HCT116 (cell line): ENCODE results near the gene TP53. TPM values are rescaled to one million over a fixed set of nuclear protein-coding genes. Genes with fewer than 3 reads are reported as not detected.

Source experiments
- ATAC-seq: fragments of 200-7000 bp; cut with Tn5 transposase; 2 replicates; pipeline ENCODE4 v1.9.1; 2020; ENCODE audit warnings: mild to moderate bottlenecking, moderate library complexity
- BruUV-seq: library from RNA; stranded (reverse); fragments of 400-500 nt; replicated peaks from 2 replicates; lab custom pipeline; 2021; lab: Mats Ljungman, UMichigan
- CTCF ChIA-PET: fragments of 300-600 bp; sonication (Branson Sonifier 250); formaldehyde crosslinking; loops from one replicate; lab custom pipeline; 2021; ENCODE audit warnings: antibody characterized with exemption; lab: Charles Lee
- POLR2A ChIA-PET: fragments of 300-600, 350-600 bp; sonication (Branson Sonifier 250); formaldehyde crosslinking; loops from one replicate; lab custom pipeline; 2021; ENCODE audit warnings: antibody characterized with exemption; lab: Charles Lee
- RAD21 ChIA-PET, 2 experiments: fragments of 300-600 bp; sonication (Branson Sonifier 250); formaldehyde crosslinking; loops; one replicate each; lab custom pipeline; 2023; ENCODE audit warnings: low total read pairs in 2 of 2; ENCODE audit not compliant: uncharacterized antibody in 2 of 2, unreplicated experiment in 2 of 2, low non-redundant PET in 1 of 2; lab: Charles Lee
- DNase-seq: peaks from one replicate; pipeline ENCODE4 v3.0.0-alpha.2; 2010; ENCODE audit warnings: low read depth, low spot score
- H2AFZ ChIP-seq: fragments of 200-600 bp; shearing (Covaris generic), sonication (generic); 2 replicates; pipeline ENCODE4 v1.6.1; 2017; ENCODE audit warnings: low read depth, mixed run types, mixed read lengths, antibody characterized with exemption, low read length; ENCODE audit not compliant: poor library complexity, severe bottlenecking
- H3K27ac ChIP-seq: 2 replicates; pipeline ENCODE4 v1.5.1; 2012; ENCODE audit warnings: low read depth, low read length
- H3K27me3 ChIP-seq: fragments of 200-600 bp; sonication (generic); 2 replicates; pipeline ENCODE4 v1.6.1; 2016; ENCODE audit warnings: mixed run types, low read length, mixed read lengths; ENCODE audit not compliant: insufficient read depth
- H3K36me3 ChIP-seq, 2 experiments: fragments of 200-500 bp in 1 of 2; fragments of 200-600 bp in 1 of 2; sonication (Bioruptor generic) in 1 of 2; sonication (generic) in 1 of 2; 2 replicates each; pipeline versions ENCODE4 v1.5.1 to v1.6.1; 2014 to 2016; ENCODE audit warnings: low read length in 2 of 2, inconsistent platforms in 1 of 2, mixed read lengths in 1 of 2, mixed run types in 1 of 2; ENCODE audit not compliant: insufficient read depth in 2 of 2, control insufficient read depth in 1 of 2
- H3K4me1 ChIP-seq, 2 experiments: fragments of 200-600 bp in 1 of 2; sonication (generic) in 1 of 2; 2 replicates each; pipeline versions ENCODE4 v1.5.1 to v1.6.1; 2012 to 2017; ENCODE audit warnings: low read length in 2 of 2, inconsistent platforms in 1 of 2, mild to moderate bottlenecking in 1 of 2, mixed read lengths in 1 of 2, mixed run types in 1 of 2, moderate library complexity in 1 of 2; ENCODE audit not compliant: insufficient read depth in 2 of 2, control insufficient read depth in 1 of 2
- H3K4me2 ChIP-seq: fragments of 200-600 bp; sonication (generic); 2 replicates; pipeline ENCODE4 v1.6.1; 2017; ENCODE audit warnings: mixed run types, low read length, mixed read lengths
- H3K4me3 ChIP-seq, 2 experiments: fragments of 200-600 bp in 1 of 2; sonication (generic) in 1 of 2; replicated peaks in 1 of 2; 2 replicates each; pipeline ENCODE4 v1.5.1; 2011 to 2016; ENCODE audit warnings: low read length in 2 of 2, control low read depth in 1 of 2, low read depth in 1 of 2, mild to moderate bottlenecking in 1 of 2, mixed read lengths in 1 of 2, mixed run types in 1 of 2
- H3K79me2 ChIP-seq: fragments of 200-600 bp; sonication (generic); 2 replicates; pipeline ENCODE4 v1.6.1; 2017; ENCODE audit warnings: mild to moderate bottlenecking, mixed run types, low read length, moderate library complexity, mixed read lengths; ENCODE audit not compliant: insufficient read depth
- H3K9ac ChIP-seq: fragments of 200-600 bp; sonication (generic); 2 replicates; pipeline ENCODE4 v1.6.1; 2016; ENCODE audit warnings: low read length, mixed read lengths
- H3K9me2 ChIP-seq: fragments of 200-600 bp; sonication (generic), shearing (Covaris generic); 2 replicates; pipeline ENCODE4 v1.6.1; 2017; ENCODE audit warnings: mixed run types, mild to moderate bottlenecking, moderate library complexity; ENCODE audit not compliant: insufficient read depth
- H3K9me3 ChIP-seq, 2 experiments: fragments of 200-500 bp in 1 of 2; fragments of 200-600 bp in 1 of 2; sonication (Bioruptor generic) in 1 of 2; sonication (generic) in 1 of 2; 2 replicates each; pipeline ENCODE4 v1.6.1; 2014 to 2017; ENCODE audit warnings: low read length in 2 of 2, mixed read lengths in 2 of 2, inconsistent platforms in 1 of 2, low read depth in 1 of 2, mild to moderate bottlenecking in 1 of 2, mixed run types in 1 of 2, moderate library complexity in 1 of 2; ENCODE audit not compliant: control insufficient read depth in 1 of 2, insufficient read depth in 1 of 2
- H4K20me1 ChIP-seq: fragments of 200-600 bp; sonication (generic), shearing (Covaris generic); 2 replicates; pipeline ENCODE4 v1.6.1; 2017; ENCODE audit warnings: mixed run types, mild to moderate bottlenecking, moderate library complexity; ENCODE audit not compliant: insufficient read depth
- CTCF ChIP-seq, 3 experiments: fragments of 200-600 bp in 1 of 3; sonication (generic) in 1 of 3; IDR thresholded peaks in 2 of 3; conservative IDR thresholded peaks in 1 of 3; 2 replicates each; pipeline ENCODE4 v1.5.1; 2012 to 2017; ENCODE audit warnings: low read depth in 2 of 3, low read length in 2 of 3, antibody characterized with exemption in 1 of 3, borderline replicate concordance in 1 of 3, control low read depth in 1 of 3, mild to moderate bottlenecking in 1 of 3, mixed read lengths in 1 of 3, mixed run types in 1 of 3, moderate library complexity in 1 of 3; ENCODE audit not compliant: insufficient read depth in 1 of 3
- RAD21 ChIP-seq: IDR thresholded peaks from 2 replicates; pipeline ENCODE4 v1.6.1; 2012; ENCODE audit warnings: low read depth, mild to moderate bottlenecking
- YY1 ChIP-seq: IDR thresholded peaks from 2 replicates; pipeline ENCODE4 v1.6.1; 2011; ENCODE audit warnings: low read length, low read depth, moderate library complexity, mild to moderate bottlenecking; ENCODE audit not compliant: insufficient replicate concordance; ENCODE audit errors: extremely low read depth
- ZFX ChIP-seq: fragments of 450-650 bp; IDR thresholded peaks from 2 replicates; pipeline ENCODE4 v1.6.1; 2017
- intact Hi-C: fragments of 100-400 bp; cut with micrococcal nuclease; formaldehyde crosslinking; loops from 2 replicates; pipeline ENCODE4 v1.10.0; 2022
- total RNA-seq: library from RNA; stranded (reverse); gene quantifications from one replicate; pipeline ENCODE4 v1.2.1, GENCODE V29; 2021; ENCODE audit not compliant: unreplicated experiment

TP53 gene
- total RNA-seq, 1 experiment from 2014 or later, result 110 TPM

GRCh38 chr17:7632492-7632894 is 54.8 kb downstream of the TP53 start:
- H3K9me2 ChIP-seq, result no peaks in the 10 kb centered on the region
- peaks cover 4 to 10% of the 10 kb centered on the region in 2 experiments; a peak in 3 of 4 replicates for H3K4me1 ChIP-seq
- no peak overlapping the region for H2AFZ ChIP-seq
- intact Hi-C loops, result loop anchor here (1.0 to 5.0 kb wide), 2 partner anchors 55 to 425 kb away; partner anchors contain the start of gene TP53
- ATAC-seq (peak; percentile 74), DNase-seq (peak; percentile 54)
- ChIA-PET POLR2A (interaction anchor here (1.0 to 3.7 kb wide), 3 partner anchors 11 to 55 kb away, joined by 5 to 31 read pairs (median 6); partner anchors contain the start of genes MPDU1, TP53 and WRAP53), RAD21 (interaction anchor here (0.8 to 1.0 kb wide), 3 partner anchors 45 to 55 kb away, joined by 3 to 5 read pairs (median 3); partner anchors contain the start of gene TP53 (in 2 of the 2)), CTCF (interaction anchor here (0.6 to 5.4 kb wide), 15 partner anchors 9 to 409 kb away, joined by 3 to 54 read pairs (median 4); partner anchors contain the start of genes FXR2, MPDU1, TP53 and WRAP53)
- no peak overlapping the region for H3K4me2 ChIP-seq
- no peaks in the 10 kb centered on the region for H3K36me3 ChIP-seq
- no peak overlapping the region for H3K4me3 ChIP-seq
- no peaks in the 10 kb centered on the region for H4K20me1 ChIP-seq
- no peak overlapping the region for H3K9ac ChIP-seq
- H3K9me3 ChIP-seq, result no peaks in the 10 kb centered on the region
- BruUV-seq, result no TSS peak
- no peaks in the 10 kb centered on the region for H3K79me2 ChIP-seq
- no peaks in the 10 kb centered on the region for H3K27me3 ChIP-seq
- H3K27ac ChIP-seq, result no peak overlapping the region
- TF ChIP-seq YY1 (no peak), ZFX (peak; percentile 66), RAD21 (peak; percentile 69), CTCF (IDR thresholded peaks at IDR 0.05 in 2 of 3, conservative IDR thresholded peaks at IDR 0.05 in 1 of 3; ENCODE audit: borderline replicate concordance in 1 of 3, insufficient read depth in 1 of 3, low read depth in 2 of 3, low read length in 2 of 3) (peak; percentile 58 to 67 (median 60); a peak in 5 of 6 replicates)
- TF ChIP-seq, all 23 proteins: peak for 3
